ENCODE measurements around the gene PARD3B.
A peak's percentile ranks its signal among the peaks of the same experiment; 100 is the strongest.

PARD3B gene

DNA sequence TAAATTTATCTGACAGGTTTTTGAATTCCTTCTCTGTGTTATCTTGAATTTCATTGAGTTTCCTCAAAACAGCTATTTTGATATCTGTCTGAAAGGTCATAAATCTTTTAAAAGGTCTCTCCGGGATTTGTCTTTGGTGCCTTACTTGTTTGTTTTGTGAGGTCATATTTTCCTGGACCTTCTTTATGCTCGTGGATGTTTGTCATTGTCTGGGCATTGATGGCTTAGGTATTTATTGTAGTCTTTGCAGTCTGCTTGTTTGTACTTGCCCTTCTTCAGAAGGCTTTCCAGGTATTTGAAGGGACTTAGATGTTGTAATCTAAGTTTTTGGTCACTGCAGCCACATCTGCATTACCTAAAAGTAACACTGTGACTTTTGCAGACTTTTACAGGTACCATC, 355.2 kb downstream of the PARD3B start:
- no peak for DNase-seq (ENCODE audit: low read depth, low spot score)
- no peak overlapping the region for H3K4me3 ChIP-seq (ENCODE audit: low read length)

DNA sequence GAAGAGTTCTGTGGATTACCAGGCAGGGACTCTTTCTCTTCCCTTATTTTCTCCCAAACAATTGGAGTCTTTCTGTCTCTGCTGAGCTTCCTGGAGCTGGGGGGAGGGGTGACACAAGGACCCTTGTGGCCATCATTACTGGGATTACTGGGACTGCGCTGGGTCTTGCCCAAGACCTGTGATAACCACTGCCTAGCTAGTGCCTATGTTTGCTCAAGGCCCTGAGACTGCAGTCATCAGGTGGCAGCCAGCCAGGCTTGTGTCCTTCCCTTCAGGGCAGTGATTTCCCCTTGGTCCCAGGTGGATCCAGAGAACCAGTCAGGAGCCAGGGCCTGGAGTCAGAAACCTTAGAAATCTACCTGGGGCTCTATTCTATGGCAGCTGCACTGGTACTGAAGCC, 355.6 kb downstream of the PARD3B start:
- no peak for DNase-seq (ENCODE audit: low read depth, low spot score)
- H3K4me3 ChIP-seq (ENCODE audit: low read length) = no peak overlapping the region

DNA sequence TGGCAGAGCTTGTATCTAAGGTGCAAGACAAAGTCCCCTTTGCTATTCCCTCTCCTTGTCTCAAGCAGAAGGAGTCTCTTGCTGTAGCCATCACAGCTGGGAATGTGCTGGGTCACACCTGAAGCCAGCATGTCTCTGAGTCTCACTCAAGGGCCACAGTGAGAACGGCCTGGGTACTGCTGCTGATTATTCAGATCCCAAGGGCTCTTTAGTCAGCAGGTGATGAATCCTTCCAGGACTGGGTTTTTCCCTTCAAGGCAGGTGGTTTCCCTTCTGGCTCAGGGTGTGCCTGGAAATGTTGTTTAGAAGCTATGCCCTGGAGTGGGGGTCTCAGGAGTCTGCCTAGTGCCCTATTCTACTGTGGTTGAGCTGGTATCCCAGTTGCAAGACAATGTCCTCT, 356.3 kb downstream of the PARD3B start:
- no peak for DNase-seq (ENCODE audit: low read depth, low spot score)
- no peak overlapping the region for H3K4me3 ChIP-seq (ENCODE audit: low read length)

DNA sequence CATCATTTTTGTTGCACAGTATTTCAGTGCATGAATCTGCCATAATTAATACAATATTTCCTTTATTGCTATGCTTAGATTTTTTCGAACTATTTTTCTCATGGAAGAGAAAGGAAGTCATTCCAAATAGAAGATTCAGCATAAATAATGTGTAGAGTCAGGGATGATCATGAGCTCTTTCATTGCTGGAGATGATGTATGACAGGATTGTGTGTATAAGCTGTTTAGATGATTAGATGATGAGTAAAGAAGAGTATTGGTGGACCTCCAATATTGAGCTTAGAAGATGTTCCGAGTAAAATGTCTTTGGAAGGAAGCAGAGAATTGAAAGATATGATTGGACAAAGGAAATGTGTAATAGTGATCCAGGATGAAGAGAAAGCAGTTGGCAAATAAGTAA, 364.5 kb downstream of the PARD3B start:
- no peak overlapping the region for H3K4me3 ChIP-seq (ENCODE audit: low read length)
- DNase-seq (ENCODE audit: low read depth, low spot score) = no peak

DNA sequence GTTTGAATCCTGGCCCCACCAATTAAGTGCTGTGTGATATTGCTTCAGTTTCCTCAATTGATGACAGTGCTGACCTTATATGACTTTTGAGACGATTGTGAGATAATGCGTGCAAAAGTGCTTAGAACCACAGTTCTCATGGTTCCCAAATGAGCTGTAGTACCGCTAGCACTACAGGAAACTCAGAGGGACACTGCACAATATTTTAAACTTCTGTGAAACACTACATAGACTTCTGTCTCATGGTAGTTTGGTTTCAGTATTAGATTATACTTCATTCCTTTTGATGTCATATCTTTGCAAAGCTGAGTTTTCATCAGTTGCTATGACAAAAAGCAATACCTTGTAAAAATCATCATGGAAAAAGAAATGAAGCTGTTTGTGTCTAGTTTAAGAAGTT, 368.0 kb downstream of the PARD3B start:
- H3K4me3 ChIP-seq (ENCODE audit: low read length) = no peak overlapping the region
- DNase-seq (ENCODE audit: low read depth, low spot score) = no peak

DNA sequence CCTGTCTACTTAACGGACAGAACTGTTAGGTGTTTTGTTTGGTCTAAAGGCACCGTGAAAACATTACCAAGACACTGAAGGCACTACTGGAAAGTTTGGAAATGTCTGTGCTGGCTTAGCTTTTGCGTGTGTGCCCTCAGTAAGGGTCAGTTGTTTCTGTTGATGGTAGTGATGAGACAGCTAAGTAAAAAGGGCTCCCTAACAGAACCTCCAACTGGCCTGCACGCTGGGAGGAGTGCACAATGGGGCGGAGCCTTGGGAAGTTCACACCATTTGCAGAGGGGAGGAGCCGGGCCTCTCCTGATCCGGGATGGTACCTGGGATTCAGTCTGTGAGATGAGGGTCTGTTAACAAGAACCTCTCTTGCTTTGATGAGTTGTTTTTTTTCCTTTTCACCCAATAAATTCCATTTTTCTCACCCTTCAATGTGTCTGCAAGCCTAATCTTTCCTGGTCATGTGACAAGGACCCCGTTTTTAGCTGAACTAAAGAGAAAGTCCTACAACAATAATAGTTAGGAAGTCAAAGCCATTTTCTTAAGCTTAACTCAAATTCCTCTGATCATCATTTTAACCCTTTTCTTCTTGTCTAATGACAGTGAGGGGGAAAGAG, 368.7 kb downstream of the PARD3B start:
- no peak overlapping the region for H3K4me3 ChIP-seq (ENCODE audit: low read length)

DNA sequence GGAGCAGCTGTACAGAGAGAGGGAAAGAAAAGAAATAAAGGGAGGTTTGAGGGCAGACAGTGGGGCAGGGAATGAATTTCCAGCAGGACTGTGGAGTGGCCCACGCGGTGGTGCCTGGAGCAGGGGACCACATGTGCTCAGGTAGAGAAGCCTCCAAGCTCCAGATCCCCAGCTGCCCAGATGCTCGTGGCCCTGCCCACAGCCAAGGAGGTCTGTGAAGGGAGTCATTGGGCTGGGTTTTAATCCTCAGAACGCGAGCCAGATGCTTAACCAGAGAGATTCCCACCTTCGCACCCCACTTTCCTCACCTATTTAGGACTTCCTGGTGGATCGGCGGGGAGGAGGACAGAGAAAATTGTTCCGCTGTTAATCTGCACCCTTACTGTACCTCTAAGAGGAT, 369.4 kb downstream of the PARD3B start:
- H3K4me3 ChIP-seq (ENCODE audit: low read length) = no peak overlapping the region
- no peak for DNase-seq (ENCODE audit: low read depth, low spot score)

More for the DNA sequence above, 368.7 kb downstream of the PARD3B start:
- DNase-seq (ENCODE audit: low read depth, low spot score) = no peak

DNA sequence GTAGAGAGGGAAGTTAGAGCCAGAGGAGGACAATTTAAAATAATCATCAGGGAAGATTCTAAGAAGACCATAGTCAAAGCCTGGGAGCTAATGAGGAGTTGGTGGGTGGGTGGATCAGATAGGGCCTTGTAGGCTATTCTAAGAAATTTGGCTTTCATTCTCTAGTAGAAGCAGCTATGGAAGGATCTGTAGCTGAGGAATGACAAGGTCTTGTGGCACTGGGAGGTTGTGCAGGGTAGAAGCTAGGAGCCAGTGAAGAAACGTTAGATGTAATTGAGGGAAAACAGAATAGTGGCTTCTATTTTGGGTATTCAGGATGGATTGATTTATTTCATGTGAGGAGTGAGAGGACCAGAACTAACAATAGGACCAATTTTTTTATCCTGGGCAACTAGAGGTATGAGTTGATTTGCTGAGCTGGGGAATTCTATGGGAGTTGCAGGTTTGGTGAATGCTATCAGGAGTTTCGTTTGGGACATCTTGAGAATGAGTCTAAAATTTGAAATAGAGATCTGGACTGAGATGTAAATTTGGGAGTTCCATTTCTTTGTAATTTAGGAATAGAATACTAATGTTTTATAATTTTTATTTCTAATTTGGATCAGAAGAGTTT, 371.9 kb downstream of the PARD3B start:
- H3K4me3 ChIP-seq (ENCODE audit: low read length) = no peak overlapping the region
- DNase-seq (ENCODE audit: low read depth, low spot score) = no peak

DNA sequence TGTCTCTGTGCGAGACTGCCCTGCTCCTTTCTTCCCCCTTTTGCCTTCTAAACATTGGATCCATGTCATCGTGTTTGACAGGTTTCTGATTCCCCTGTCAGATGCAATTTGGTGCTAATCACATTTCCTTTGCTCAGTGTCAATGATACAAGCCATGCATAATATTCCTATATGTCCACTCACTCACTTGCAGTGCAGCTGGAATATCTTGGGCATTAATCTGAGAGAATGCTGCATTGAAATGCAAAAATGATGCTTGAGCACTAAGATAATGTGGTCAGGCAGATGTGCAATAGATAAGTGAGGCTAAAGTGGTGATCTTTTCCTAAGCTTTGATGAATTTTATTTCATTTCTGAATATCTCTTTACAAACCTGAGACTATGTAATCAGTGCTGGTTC, 375.5 kb downstream of the PARD3B start:
- H3K4me3 ChIP-seq (ENCODE audit: low read length) = no peak overlapping the region
- DNase-seq (ENCODE audit: low read depth, low spot score) = no peak

DNA sequence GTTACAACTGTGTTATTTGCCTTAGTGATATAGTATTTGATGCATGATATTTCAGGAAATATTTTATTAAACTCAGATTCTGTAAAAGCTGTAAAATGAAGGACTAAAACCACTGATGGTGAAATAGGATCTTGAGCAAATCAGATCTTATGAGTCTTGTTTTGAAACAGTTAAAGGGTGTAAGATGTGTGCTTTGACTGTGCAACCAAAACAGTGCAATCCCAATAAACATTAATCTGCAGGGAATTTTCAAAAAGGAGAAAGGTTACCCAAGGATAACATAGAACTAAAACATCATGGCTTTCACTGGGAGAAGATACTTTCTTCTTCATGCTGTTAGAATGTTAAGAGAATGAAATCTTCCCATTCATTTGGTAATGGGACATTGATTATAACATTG, 378.7 kb downstream of the PARD3B start:
- no peak overlapping the region for H3K4me3 ChIP-seq (ENCODE audit: low read length)
- no peak for DNase-seq (ENCODE audit: low read depth, low spot score)

DNA sequence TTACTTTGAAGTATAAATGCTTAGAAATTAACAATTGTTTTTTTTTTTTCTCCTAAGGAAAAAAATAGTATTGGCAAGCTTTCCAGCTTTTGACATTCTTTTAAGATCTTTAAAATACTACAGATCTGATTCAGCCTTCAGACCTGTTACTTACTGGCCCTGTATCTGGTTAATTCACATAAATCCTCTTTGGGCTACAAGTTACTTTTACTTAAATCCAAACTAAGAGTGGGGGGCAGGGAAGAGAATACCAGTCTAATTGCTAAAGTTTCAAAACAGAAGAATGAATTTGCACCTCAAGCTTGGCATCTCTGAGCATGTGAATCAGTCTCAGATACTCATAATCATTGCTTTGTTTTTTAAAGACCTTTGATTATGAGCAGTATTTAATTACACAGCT, 386.3 kb downstream of the PARD3B start:
- no peak for DNase-seq (ENCODE audit: low read depth, low spot score)

DNA sequence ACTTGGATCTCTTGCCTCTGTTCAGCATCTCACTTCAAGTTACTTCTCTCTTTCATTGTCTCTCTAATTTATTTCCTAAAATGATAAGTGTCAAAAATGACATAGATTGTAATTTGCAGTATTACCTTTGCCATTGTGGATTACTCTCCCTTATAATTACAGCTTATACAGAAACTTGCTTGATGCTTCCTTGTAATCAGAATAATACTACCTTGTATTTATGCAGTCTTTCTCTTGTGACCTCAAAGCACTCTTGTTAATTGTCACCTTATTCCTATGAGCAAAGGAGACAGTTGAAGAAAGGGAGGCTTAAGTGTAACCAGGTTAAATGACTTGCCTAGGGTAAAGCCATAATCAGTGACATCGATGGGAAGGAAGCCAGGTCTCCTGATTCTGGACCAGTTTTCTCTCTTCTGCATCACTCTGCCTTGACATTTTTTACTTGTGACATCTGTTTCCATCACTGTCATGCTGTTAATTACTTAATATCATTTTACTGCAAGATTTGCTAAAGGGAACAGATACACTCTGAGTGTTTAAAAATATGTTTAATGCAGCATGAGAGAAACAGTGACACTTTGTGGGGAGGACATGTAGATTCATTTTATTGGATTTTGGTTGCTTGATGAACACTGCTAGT, 388.6 kb downstream of the PARD3B start:
- H3K4me3 ChIP-seq (ENCODE audit: low read length) = no peak overlapping the region
- DNase-seq (ENCODE audit: low read depth, low spot score) = no peak

More for the DNA sequence above, 386.3 kb downstream of the PARD3B start:
- H3K4me3 ChIP-seq (ENCODE audit: low read length) = no peak overlapping the region

DNA sequence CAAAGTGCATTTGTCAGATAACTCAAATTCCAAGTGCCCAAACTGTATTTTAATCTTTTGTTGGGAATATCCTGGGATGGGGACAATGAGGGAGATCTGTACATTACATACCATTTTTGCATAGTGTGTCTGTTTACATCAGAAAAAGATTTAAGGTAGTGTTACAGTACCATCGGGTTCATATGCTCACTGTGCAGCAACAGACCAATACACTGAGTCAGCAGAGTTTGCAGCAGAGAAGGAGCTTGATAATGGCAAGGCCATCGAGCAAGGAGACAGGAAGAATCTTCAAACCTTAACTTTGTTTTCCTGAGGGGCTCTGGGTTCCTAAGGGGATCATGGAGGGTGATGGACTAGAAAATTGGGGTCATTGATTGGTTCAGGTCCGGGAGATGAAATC, 399.7 kb downstream of the PARD3B start:
- DNase-seq (ENCODE audit: low read depth, low spot score) = no peak
- H3K4me3 ChIP-seq (ENCODE audit: low read length) = no peak overlapping the region

DNA sequence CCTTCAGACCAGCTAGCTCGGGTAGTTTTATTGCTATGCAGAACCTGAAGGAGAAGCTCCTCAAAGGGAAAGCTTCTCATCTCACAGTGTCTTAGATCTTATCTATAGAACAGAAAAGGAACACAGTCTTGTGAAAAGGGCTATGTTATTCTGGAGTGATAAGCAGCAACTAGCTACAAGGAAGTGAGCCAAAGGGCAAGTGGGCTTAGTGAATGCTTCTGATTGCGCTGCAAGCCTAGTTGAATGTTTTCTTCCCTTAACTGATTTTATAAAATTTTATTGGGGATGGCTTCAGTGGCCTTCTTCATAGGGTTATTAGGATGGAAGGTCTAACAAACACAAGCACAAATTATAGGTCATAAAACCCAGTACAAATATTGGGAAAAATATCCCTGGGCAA, 400.1 kb downstream of the PARD3B start:
- no peak for DNase-seq (ENCODE audit: low read depth, low spot score)
- H3K4me3 ChIP-seq (ENCODE audit: low read length) = no peak overlapping the region

DNA sequence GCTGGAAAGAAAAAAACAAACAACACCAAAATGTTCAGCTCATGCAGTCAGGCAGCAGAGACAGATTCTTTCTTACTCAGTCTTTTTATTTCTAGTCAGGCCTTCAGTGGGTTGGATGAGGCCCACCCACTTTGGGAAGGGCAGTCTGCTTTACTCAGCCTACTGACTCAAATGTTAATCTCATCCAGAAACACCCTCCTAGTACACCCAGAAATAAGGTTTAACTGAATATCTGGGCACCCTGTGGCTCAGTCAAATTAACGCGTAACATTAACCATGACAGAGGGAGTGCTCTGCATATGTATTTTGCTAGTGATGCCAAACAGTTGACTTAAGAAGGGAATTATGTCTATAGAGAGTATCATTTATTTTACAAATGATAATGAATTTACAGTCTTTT, 401.6 kb downstream of the PARD3B start:
- DNase-seq (ENCODE audit: low read depth, low spot score) = no peak
- no peak overlapping the region for H3K4me3 ChIP-seq (ENCODE audit: low read length)

DNA sequence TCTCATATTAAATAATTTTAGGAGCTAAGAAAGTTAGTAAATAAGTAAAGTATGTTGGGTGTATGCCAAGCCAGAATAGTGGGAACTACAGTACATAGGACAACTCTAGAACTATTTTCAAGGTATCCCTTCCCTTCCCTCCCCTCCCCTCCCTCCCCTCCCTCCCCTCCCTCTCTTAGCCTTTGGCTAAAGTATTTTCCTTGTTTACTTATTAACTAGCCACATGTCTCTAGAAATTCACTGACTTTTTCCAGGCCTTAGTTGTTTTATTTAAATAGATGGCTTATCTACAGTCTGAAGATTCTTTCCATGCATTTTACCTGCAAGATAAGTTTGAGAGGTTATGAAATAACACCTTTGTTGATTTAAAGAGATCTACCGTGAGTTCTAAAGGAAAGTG, 402.1 kb downstream of the PARD3B start:
- DNase-seq (ENCODE audit: low read depth, low spot score) = no peak
- no peak overlapping the region for H3K4me3 ChIP-seq (ENCODE audit: low read length)

DNA sequence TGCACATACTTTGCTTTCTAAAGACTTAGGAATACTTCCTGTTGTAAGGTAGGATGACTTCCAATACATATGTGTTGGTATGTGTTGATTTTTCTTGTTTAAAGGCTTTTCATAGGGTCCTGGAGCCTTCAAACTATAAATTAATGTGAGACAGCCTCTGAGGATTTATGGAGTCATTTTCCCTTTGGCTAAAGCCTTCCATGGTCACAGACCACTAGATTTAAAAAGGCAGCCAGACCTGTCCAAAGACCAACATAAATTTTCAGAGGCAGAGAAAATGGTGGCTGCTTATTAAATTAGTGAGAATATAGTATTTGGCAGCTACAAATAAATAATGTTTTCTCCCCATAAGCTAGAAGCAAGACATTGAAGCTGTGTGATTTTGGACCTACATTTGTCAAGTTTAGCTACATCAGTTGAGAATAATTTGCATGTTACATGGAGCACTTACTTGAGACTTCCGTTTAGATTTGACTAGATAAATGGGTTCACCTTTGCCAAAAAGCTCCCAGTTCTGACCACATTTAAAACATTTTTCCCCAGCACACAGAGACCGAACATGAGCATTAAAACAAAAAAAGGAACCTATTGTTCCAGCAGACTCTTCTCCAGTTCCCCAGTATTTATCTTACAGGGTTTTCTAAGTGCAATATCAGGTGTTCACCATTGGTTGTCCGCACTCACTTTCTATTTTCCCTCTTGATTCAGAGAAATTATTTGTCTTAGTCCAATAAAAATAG, 402.9 kb downstream of the PARD3B start:
- peak; percentile 76 for DNase-seq (ENCODE audit: low read depth, low spot score)
- no peak overlapping the region for H3K4me3 ChIP-seq (ENCODE audit: low read length)

DNA sequence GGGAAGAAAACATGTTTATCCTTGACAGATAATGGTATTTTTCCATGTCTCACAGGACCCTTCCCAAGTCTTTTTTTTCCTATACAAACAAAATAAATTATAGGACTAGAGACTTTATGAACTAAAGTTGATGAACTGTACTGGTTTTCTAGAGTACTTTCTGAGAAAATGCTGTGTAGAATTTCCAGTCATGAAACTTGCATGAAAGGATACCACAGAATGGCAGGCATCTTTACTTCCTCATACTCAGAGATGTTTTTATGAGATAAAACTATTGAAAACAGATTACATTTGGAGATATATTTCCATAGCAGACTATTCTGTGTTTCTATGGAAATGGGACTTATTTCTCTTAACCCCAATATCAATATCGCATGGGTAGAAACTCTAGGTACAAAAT, 403.5 kb downstream of the PARD3B start:
- no peak overlapping the region for H3K4me3 ChIP-seq (ENCODE audit: low read length)
- no peak for DNase-seq (ENCODE audit: low read depth, low spot score)

DNA sequence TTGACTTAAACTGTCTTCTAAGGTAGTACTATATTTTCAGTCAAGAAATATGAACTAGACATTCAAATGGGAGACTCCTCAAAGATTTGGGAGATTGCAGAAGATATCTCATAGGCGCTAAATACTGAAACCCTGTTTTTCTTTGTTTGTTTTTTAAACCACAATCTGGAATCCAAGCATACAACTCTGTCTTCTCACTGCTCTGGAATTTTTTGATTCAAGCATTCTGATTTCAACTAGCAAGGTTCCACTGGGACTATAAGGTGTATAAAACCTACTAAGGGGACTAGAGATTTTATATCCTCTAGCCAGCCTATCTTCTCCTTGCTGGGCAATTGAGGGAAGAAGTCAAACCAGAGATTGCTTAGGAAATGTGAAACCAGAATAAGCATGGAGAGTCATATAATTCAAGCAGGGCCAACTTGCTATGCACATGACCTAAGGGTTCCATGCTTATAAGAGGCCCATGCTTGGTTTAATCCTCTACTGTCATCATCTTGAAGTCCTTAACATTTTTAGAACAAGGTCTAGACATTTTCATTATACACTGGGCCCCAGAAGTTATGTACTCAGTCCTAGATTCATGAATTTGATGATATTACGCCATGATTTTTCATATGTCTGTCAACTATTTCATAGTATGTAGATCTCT, 405.5 kb downstream of the PARD3B start:
- H3K4me3 ChIP-seq (ENCODE audit: low read length) = no peak overlapping the region
- DNase-seq (ENCODE audit: low read depth, low spot score) = no peak

DNA sequence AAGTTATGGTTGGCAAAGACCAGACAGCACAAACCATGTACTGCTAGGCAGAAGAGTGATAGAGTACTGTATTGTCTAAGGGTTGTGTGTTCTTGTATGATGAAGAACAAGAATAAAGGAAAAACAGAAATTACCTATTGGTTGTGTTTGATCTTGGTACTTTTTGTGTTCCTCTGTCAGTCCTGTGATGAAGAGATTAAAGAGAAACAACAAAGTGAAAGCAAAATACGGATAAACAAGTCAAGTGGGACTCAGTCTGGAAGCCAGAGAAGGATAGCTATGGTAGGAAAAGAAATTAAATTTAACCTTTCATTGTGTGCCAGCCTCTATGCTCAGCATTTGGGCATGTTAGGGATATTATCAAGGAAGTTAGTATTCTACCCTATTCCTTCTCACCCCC, 413.1 kb downstream of the PARD3B start:
- H3K4me3 ChIP-seq (ENCODE audit: low read length) = no peak overlapping the region
- no peak for DNase-seq (ENCODE audit: low read depth, low spot score)
